GM19025 (cell line): ENCODE data around the gene NCKAP1.
A peak's percentile ranks its signal among the peaks of the same experiment; 100 is the strongest.
"Not testable (repeated sequence)": the region's sequence is repeated elsewhere in the genome, so short reads cannot be mapped to it uniquely, and the experiment has no call there.

ENCODE experiments used
- ATAC-seq: cut with Tn5 transposase; IDR thresholded peaks from one replicate; pipeline ENCODE4 v1.9.1; 2021; ENCODE audit warnings: mild to moderate bottlenecking, low read depth, moderate library complexity; ENCODE audit not compliant: unreplicated experiment

NCKAP1 gene

GRCh38 chr2:183038341-183039300, at the start of gene NCKAP1:
NCKAP1 (minus strand) TSS chr2:183038457; CDS start chr2:183038099, 358 bp downstream.
- peak; percentile 80 for ATAC-seq

GRCh38 chr2:183081911-183082310, 43.7 kb upstream of the NCKAP1 start:
- no peak for ATAC-seq

GRCh38 chr2:183079139-183079775, 41.0 kb upstream of the NCKAP1 start:
- ATAC-seq, result peak; percentile 12

GRCh38 chr2:183078464-183079138, 40.3 kb upstream of the NCKAP1 start, which contains the start of gene DUSP19:
DUSP19 (plus strand) TSS chr2:183078747; CDS start chr2:183078934, 187 bp downstream.
- peak; percentile 92 for ATAC-seq

- no peak for ATAC-seq
Measured at GRCh38 chr2:183078163-183078463, 39.9 kb upstream of the NCKAP1 start.

- no peak for ATAC-seq
Measured at GRCh38 chr2:183072177-183072576, 33.9 kb upstream of the NCKAP1 start.

GRCh38 chr2:183070942-183071844, 32.9 kb upstream of the NCKAP1 start:
- no peak for ATAC-seq

- no peak for ATAC-seq
Measured at GRCh38 chr2:183069174-183069573, 30.9 kb upstream of the NCKAP1 start.

- no peak for ATAC-seq
Measured at GRCh38 chr2:183068561-183068960, 30.3 kb upstream of the NCKAP1 start.

GRCh38 chr2:183063083-183063482, 24.8 kb upstream of the NCKAP1 start:
- no peak for ATAC-seq

- ATAC-seq, result no peak
Measured at GRCh38 chr2:183060571-183061231, 22.4 kb upstream of the NCKAP1 start.

- ATAC-seq, result no peak
Measured at GRCh38 chr2:183059561-183059960, 21.3 kb upstream of the NCKAP1 start.

- ATAC-seq, result peak; percentile 42
Measured at GRCh38 chr2:183057333-183057985, 19.2 kb upstream of the NCKAP1 start.

- no peak for ATAC-seq
Measured at GRCh38 chr2:183049420-183049819, 11.2 kb upstream of the NCKAP1 start.

- not testable (repeated sequence) for ATAC-seq
Measured at GRCh38 chr2:183047486-183048125, 9.3 kb upstream of the NCKAP1 start.

GRCh38 chr2:183043580-183043979, 5.3 kb upstream of the NCKAP1 start:
- not testable (repeated sequence) for ATAC-seq

- no peak for ATAC-seq
Measured at GRCh38 chr2:183040604-183041003, 2.3 kb upstream of the NCKAP1 start.

GRCh38 chr2:183037553-183038340, 510 bp downstream of the NCKAP1 start:
- ATAC-seq, result peak; percentile 50
